Anterior cingulate cortex (tissue), 58 donors: ENCODE results near the gene HERPUD2.

Experiments used
- DNase-seq, 58 donors: peaks; one replicate each; lab custom pipeline; 2025; lab: John Stamatoyannopoulos, UW

The HERPUD2 gene

GRCh38 chr7:35694784-35695472 lies at the start of gene HERPUD2:
HERPUD2 (minus strand) TSS chr7:35695135; CDS start chr7:35694330, 805 bp downstream.
- peak in 57 of 58 donors; percentile 58 to 96 (median 90) for DNase-seq

- no peak for DNase-seq
Observed at GRCh38 chr7:35738889-35739288, 44.0 kb upstream of the HERPUD2 start.

GRCh38 chr7:35736725-35737124 lies 41.8 kb upstream of the HERPUD2 start:
- DNase-seq: no peak

- peak in 1 of 58 donors; percentile 60 for DNase-seq
Observed at GRCh38 chr7:35735396-35735795, 40.5 kb upstream of the HERPUD2 start.

- DNase-seq: peak in 3 of 58 donors; percentile 41 to 64 (median 42)
Observed at GRCh38 chr7:35734001-35734483, 39.1 kb upstream of the HERPUD2 start.

GRCh38 chr7:35731349-35731748 lies 36.4 kb upstream of the HERPUD2 start:
- DNase-seq: no peak

- peak in 15 of 58 donors; percentile 9 to 57 (median 35) for DNase-seq
Observed at GRCh38 chr7:35729061-35729783, 34.3 kb upstream of the HERPUD2 start.

GRCh38 chr7:35728412-35729060 lies 33.6 kb upstream of the HERPUD2 start:
- peak in 2 of 58 donors; percentile 30 to 34 for DNase-seq

- DNase-seq: peak in 1 of 58 donors; percentile 6
Observed at GRCh38 chr7:35727571-35727970, 32.6 kb upstream of the HERPUD2 start.

GRCh38 chr7:35726654-35727053 lies 31.7 kb upstream of the HERPUD2 start:
- DNase-seq: no peak

- DNase-seq: no peak
Observed at GRCh38 chr7:35725280-35725680, 30.3 kb upstream of the HERPUD2 start.

GRCh38 chr7:35723011-35723410 lies 28.1 kb upstream of the HERPUD2 start:
- no peak for DNase-seq

- no peak for DNase-seq
Observed at GRCh38 chr7:35722054-35722849, 27.3 kb upstream of the HERPUD2 start.

- DNase-seq: no peak
Observed at GRCh38 chr7:35721288-35721687, 26.4 kb upstream of the HERPUD2 start.

GRCh38 chr7:35720849-35721248 lies 25.9 kb upstream of the HERPUD2 start:
- no peak for DNase-seq

GRCh38 chr7:35720032-35720431 lies 25.1 kb upstream of the HERPUD2 start:
- no peak for DNase-seq

GRCh38 chr7:35718047-35718446 lies 23.1 kb upstream of the HERPUD2 start:
- no peak for DNase-seq

GRCh38 chr7:35717516-35717915 lies 22.6 kb upstream of the HERPUD2 start:
- no peak for DNase-seq

GRCh38 chr7:35717013-35717412 lies 22.1 kb upstream of the HERPUD2 start:
- DNase-seq: no peak
